ENCODE results near the gene WDPCP.

GRCh38 chr2:63627866-63628265 is 39.6 kb upstream of the WDPCP start:
- TF ChIP-seq CTCF (IDR thresholded peaks at IDR 0.05): no peak
- TF ChIP-seq EZH2 (IDR thresholded peaks at IDR 0.05; ENCODE audit: borderline replicate concordance, insufficient read depth, low read depth, low read length, poor library complexity, severe bottlenecking): no peak

All from B cell (primary cell).